Smooth muscle cell of the brain vasculature (primary cell): ENCODE results near the gene SH3BP2.

Source experiments
- DNase-seq: peaks from one replicate; pipeline ENCODE4 v3.0.0-alpha.2; 2012; ENCODE audit warnings: low read depth, low spot score

Gene SH3BP2

DNA sequence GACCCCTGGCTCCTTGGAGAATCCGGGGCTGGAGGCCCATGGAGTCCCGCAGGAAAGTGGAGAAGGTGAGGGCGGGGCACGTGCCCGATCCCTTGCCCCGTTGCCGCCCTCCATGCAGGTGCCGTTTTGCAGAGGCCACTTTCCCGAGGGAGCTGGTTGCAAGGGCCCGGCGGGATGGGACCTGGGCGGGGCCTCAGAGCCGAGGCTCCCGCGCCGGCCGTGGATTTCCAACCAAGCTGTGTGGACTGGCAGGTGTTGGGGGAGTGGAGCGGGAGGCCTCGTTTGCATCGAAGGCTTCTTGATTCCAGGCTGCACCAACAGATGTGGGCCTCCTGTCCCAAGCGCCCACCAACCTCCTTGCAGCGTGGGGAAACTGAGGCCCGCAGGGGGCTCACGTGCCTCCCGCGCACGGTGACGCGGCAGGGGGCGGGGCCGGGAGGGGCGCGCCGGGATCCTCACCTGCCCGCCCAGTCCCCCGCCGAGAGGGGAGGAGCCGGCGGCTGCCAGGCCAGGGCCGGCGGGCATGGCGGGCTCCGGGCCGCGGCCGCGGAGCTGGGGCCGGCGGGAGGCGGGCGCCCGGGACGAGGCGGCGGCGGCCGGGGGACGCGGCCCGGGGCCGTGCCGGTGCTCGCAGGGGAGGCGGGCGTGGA lies 24.9 kb downstream of the SH3BP2 start:
- no peak for DNase-seq

DNA sequence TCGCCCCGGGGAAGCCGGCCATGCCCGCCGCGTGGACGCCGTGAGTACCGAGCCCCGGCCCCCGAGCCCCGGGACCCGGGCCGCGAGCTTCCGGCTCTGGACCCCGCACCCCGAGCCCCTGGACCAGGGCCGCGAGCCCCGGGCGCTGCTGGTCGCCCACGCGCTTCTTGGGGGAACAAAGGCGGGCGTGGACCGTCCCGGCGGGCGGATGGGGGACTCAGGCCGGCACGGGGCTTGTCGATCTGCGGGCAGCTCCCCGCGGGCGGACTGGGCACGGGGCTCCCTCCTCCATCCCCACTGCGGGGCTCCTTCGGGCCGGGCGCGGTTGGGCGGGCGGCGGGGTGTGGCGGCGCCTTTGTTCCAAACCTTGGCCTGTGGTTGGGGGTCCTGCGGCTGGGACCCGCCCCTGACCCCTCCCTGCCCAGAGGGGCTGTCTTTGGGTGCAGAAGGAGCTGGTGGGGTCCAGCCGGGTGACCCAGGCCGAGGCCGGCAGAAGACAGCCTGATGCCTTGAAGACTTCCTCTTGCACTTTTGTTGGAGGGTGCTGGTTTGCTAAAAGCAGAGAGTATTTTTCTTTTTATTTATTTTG lies 25.6 kb downstream of the SH3BP2 start:
- DNase-seq: no peak

DNA sequence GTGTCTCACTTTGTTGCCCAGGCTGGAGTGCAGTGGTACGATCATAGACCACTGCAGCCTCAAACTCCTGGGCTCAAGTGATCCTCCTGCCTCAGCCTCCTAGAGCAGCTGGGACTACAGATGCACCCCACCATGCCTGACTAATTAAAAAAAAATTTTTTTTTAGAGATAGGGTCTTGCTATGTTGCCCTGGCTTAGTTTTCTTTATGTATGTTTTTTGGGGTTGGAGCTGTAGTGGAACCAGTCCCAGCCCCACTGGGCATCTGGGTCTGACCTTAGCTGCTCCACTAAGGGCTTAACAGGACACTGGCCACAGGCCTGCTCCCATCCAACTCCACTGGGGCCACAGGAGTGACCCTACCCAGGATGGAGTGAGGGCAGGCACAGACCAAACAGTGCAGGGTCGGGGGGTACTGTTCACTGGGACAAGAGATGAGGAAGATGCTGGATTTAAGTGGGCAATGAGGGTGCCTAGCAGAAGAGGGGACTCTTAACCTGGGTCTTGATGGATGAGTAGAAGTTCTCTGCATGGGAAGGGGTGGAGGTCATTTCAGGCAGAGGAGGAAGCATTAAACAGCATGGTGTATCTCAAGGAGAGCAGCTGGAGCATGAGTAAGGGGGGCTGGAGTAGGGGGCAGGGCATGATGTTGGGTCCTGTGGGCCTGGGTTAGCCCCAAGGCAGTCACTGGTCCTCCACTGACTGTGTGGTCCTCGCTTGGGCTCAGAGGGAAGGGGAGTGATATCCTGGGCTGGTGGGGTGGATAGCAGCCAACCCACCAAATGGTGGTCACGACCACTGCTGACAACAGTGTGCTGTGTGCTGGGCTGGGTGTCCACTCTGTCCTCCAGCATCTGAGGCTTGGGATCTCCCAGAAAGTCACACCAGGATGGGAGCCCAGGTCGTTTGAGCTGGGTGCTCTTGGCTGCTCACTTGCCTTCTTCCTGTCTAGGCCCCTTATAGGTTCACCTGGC lies 26.6 kb downstream of the SH3BP2 start:
- DNase-seq: no peak

DNA sequence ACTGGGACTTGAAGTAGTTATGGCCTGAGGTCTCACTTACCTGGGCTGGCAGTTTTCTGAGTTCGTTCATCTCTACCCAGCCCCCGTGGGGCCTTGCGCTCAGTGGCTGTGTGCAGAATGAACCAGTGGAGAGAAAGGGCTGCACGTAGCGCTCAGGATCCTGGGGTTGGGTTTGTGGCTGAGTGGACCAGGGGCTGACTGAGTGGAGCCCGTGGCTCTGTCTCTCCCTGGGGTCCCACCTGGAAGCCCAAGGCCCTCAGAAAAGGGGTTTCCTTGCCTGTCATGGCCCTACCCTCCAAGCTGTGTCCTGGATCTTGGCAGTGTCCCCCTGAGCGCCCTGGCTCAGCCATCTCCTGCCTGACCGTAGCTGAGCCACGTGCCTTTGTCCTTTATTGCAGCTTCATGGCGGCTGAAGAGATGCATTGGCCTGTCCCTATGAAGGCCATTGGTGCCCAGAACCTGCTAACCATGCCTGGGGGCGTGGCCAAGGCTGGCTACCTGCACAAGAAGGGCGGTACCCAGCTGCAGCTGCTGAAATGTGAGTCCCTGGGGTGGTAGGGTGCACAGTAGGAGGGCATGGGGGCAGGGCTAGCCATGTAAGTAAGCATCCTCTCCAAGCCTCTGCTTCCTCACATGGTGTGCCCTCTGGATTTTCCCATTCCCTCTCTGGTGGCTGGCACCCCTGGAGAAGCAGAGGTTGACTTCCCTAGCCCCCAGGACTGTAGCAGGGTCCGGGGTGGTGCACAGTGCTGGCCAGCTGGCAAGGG lies 27.5 kb downstream of the SH3BP2 start:
- DNase-seq: no peak

DNA sequence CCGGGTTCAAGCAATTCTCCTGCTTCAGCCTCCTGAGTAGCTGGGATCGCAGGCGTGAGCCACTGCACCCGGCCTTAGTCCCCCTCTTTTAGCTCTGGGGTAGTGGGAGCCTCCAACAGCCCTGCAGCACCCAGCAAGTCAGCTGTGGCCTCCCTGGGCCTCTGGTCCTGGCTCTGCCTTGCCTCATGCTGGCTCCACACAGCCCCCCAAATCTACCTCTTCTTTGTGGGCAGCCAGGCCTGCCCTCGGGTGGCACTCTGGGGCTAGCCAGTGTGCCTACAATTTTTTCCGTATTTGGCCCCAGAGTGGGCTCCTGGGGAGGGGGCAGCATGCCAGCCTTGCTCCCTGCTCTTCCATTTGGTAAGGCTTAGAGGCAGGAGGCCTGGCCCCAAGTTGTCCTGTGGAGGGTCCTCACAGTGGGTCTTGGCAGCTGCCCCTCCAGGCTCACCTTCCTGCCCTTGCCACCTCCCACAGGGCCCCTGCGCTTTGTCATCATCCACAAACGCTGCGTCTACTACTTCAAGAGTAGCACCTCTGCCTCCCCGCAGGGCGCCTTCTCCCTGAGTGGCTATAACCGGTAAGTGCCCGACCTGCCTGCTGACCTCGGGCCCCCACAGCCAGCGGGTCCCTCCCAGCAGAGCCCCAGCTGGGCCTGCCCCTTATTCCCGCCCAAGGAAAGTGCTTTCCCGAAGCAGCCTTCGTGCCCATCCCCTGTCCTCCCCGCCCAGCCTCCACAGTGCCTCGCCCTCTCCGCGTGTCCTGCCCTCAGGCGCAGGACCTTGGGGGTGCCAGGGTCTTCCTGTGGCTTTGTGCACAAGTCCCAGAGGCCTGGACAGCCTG lies 29.8 kb downstream of the SH3BP2 start:
- DNase-seq: no peak

DNA sequence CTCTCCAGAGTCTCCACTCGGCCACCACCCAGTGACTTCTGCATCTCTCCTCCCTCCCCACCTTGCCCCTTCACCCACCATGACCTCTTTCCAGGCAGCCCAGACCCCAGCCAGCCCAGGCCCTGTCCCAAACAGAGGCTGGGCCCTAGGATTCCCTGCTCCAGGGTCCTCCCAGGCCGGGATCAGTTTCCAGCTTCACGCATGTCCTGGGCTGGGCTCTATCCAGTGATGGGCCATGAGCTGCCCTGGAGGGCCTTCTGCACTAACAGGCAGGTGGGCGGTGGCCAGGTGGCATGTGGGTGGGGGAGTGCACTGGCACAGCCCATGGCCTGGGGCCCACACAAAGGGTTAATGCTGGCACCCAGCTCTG lies 30.4 kb downstream of the SH3BP2 start:
- DNase-seq: no peak

DNA sequence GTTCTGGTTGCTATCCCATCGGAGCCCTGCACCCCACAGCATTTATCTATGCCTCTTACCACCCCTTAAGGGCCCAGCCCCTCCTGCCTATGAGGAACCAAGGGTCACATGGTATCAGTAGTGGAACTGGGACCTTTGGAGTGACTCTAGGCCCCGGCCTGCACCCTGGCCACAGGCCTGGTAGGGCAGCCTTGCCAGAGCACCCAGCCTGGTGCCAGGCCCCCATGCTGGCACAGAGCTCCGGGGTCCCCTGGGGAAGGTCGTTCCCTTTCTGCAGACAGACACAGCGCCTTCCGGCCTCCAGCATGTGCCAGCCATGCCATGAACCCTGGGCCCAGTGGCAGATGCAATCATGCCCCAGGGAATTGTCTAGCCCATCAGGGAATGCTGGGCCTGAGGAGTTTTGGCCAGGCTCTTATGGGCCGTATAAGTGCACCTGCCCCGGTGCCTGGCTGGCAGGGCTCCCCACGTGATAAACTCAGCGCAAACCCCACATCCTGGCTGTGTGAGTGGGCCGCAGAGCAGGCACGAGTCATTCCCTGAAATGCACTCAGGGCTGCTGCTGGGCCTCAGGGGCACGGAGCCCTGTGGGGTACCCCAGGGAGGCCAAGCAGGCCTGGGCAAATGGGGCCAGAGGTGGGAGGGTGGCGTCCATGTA lies 30.9 kb downstream of the SH3BP2 start:
- no peak for DNase-seq

DNA sequence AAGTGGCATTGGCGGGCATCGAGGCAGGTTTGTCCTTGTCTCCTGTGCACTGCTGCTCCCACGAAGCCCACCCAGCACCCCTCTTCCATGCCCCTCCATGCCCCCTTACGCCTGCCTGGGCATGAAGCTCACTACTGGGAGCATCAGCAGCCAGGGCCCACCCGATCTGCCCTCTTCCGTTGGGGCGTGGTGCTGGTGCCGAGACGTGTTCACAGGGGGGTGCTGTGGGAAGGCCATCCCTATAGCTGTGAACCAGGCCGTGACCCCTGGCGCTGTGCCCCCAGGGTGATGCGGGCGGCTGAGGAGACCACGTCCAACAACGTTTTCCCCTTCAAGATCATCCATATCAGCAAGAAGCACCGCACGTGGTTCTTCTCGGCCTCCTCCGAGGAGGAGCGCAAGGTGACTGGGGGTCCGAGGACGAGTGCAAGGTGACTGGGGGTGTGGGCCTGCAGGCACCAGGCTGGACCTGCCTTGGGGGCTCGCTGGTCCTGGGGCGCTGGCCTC lies 31.5 kb downstream of the SH3BP2 start:
- no peak for DNase-seq

DNA sequence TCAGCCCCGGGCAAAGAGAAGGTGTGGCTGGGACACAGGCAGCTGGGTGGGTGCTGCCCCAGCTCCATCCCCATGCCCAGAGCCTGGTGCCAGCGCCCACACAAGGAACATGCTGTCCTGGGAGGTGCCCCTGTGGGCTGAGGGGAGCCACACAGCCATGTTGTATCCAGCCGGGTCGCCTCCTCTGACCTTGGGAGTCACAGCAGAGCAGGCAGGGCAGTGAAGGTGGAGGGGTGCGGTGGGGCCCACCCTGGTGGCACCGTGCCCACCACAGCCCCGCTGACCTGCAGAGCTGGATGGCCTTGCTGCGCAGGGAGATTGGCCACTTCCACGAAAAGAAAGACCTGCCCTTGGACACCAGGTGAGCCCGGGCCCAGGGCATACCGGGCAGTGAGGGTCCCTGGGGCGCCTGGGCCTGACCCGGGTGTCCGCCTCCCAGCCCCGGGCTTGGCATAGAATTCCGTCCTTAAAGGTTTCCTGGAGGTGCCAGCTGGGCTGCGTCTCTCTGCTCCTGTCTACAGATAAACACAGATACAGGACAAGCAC lies 32.0 kb downstream of the SH3BP2 start:
- no peak for DNase-seq

DNA sequence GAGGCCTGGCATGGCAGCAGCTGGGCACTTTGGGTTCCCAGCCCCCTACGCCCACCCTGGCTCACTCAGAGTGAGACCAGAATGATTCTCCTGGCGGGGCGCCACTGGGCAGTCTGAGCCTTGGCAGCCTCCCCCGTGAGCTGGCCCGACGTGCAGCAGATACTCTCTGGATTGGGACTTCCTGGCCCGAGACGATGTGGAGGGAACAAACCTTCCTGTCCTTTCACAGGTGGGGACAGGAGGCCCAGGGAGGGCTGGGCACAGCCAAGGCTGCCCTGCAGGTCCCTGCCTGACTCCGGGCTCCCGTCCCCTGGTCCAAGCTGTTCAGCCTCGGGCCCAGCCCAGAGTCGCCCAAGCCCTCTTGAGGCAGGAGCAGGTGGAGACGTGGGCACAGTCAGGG lies 32.9 kb downstream of the SH3BP2 start:
- no peak for DNase-seq

DNA sequence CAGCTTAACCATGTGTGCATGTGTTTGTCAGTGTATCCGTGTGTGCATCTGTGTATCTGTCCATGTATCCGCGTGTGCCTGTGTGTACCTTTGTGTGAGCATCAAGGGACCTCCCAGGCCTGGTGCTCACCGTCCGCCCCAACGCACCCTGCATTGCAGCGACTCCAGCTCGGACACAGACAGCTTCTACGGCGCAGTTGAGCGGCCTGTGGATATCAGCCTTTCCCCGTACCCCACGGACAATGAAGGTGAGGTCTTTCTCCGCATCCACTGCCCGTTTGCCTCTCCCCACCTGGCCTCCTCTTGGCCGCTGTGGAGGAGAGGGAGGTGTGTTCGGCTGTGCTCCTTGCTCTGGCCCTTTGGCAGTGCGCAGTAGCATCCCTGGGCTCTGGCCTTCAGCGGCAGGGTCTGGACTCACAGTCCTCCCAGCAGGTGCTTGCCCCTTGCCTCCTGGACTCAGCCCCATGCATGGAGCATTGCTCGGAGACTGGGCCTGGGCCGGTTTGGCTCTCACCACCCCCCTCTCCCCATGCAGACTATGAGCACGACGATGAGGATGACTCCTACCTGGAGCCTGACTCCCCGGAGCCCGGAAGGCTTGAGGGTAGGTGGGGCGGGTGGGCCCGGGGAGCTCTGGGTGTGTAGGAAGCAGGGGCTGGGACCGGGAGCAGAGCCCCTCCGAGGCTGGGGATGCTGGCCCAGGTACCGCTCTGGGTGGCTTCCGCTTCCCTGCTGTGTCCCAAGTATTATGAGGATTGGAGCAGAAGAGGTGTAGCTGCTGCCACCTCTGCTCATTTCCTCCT lies 34.4 kb downstream of the SH3BP2 start:
- DNase-seq: no peak

DNA sequence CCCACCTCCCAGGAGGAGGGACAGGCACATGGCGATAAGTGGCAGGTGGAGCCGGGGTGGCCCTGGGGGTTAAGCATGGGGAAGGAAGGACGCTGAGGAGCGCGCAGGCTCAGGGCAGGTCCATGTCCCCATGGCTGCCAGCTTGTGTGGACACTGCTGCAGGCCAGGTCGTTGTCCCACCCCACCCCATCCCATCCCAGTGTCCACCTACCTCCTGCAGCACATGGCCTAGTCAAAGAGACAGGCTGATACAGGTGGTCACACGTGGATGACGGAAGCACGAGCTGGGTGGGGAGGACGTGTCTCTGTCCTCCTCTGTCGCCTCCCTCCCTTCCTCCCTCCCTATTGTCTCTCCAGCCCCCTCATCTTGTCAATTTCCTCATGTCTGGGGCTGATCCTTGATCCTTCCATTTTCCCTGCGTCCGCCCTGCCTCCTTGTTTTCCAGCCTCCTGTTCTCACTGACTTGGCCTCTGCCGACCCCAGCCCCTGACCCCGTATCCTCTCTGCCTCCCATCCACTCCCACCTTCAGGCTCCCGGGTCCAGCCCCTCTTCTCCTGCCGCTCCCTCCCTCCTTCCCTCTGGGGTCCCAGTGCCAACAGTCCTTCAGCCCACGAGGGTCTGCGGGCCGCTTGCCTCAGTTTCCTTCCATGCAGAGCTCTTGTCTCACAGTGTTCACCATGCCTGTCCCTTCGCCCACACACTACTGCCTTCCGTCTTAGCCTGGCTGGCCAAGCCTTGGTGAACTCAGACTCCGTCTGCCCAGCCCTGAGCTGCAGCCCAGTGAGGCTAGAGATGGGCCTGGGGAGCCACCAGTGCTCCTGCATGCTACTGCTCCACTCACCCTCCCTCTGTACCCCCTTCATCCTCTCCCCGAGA lies 35.2 kb downstream of the SH3BP2 start:
- no peak for DNase-seq

DNA sequence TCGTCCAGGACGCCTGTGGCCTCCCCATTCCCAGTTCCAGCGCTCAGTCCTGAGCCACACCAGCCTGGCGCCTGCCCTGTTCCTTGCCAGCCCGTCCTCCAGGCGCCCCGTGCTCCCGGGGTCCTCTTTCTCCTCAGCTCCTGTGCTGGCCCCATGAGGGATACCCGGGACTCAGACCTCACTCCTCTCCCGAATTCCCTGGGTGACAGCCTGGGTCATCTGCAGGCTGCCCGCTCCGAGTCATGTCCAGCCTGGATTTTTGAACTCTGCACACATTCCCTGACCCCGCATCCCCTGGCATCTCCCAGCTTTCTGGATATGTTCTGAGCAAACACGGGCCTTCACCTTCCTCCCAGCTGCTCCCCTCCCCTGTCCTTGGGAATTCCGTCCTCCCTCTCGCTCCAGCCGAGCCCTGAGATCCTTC lies 35.9 kb downstream of the SH3BP2 start:
- DNase-seq: no peak

DNA sequence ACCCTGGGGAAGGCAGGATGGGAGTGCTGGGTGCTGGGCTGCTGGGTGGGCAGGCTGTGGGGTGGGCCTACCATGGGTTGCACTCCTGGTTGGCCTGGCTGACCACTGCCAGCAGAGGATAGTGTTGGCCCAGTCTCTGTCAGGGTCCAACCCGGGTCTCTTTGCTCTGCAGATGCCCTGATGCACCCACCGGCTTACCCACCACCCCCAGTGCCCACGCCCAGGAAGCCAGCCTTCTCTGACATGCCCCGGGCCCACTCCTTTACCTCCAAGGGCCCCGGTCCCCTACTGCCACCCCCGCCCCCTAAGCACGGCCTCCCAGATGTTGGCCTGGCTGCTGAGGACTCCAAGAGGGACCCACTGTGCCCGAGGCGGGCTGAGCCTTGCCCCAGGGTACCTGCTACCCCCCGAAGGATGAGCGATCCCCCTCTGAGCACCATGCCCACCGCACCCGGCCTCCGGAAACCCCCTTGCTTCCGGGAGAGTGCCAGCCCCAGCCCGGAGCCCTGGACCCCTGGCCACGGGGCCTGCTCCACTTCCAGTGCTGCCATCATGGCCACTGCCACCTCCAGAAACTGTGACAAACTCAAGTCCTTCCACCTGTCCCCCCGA lies 36.5 kb downstream of the SH3BP2 start:
- no peak for DNase-seq

DNA sequence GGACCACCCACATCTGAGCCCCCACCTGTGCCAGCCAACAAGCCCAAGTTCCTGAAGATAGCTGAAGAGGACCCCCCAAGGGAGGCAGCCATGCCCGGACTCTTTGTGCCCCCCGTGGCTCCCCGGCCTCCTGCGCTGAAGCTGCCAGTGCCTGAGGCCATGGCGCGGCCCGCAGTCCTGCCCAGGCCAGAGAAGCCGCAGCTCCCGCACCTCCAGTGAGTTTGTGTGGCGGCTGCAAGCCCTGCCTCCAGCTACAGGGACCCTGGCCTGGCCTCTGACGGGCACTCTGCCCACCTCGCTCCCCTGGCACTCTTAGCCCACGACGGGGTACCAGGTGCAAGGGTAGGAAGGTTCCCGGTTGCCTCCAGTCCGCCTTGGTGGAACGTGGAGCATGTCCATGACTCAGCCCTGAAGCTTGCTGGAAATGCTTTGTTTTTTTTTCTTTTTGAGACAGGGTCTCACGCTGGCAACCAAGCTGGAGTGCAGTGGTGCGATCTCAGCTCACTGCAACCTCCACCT lies 37.1 kb downstream of the SH3BP2 start:
- no peak for DNase-seq

DNA sequence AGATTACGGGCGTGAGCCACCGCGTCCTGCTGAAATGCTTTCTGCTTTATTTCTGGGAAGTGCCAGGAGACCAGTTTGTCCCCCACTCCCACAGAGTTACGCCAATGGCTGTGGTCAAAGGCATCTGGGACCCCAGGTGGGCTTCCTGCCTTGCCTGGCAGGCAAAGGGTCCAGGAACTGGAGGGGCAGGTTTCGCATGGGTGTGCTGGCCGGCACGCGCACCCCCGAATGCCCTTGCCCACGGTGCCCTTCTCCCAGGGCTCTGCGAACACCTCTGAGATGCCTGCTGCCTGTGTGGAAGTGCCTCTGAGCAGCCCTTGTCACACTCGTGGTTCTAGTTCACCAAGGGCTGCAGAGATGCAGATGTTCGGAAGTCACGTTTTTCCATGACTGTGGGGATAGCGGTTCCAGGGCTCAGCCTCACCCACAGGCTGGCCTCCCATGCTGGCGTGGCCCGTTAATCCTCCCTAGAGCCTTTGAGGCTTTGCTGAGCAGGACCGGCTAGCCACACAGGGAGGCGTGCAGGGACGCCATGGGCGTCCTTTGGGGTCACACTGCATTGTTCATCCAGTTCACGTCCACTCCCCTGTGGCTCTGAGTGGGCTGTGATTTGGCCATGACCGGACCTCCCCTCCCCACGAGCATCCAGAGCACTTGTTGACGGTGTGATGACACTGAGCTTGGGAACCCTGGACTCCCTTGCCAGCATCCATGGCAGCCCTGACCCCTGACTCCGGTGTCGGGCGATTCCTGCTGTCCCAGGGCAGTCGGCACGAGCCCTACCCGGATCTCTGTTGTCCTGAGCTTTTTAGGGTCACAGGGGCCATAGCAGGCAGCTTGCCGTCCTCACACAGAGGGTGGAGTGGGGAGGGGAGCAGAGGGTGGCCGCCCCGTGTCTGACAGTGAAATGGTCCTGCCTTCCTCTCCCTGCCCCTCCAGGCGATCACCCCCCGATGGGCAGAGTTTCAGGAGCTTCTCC lies 38.0 kb downstream of the SH3BP2 start:
- no peak for DNase-seq
